Prostate gland (tissue), 2 donors: ENCODE data around the gene CCR7. TPM values are rescaled to one million over a fixed set of nuclear protein-coding genes. Genes with fewer than 3 reads are reported as not detected.

Source experiments
- DNase-seq: peaks from one replicate; pipeline ENCODE4 v3.0.0-alpha.2; 2019; ENCODE audit warnings: low spot score
- H3K27ac ChIP-seq, 2 donors: fragments of 200-600 bp; sonication (generic); 2 replicates each; pipeline ENCODE4 v1.5.1; 2017 to 2019
- H3K27me3 ChIP-seq: fragments of 200-600 bp; sonication (generic); replicated peaks from 2 replicates; pipeline ENCODE4 v1.5.1; 2019; ENCODE audit not compliant: insufficient read depth
- H3K36me3 ChIP-seq, 2 donors: fragments of 200-600 bp; sonication (generic); 1 replicate in 1 of 2; 2 replicates in 1 of 2; pipeline versions ENCODE4 v1.5.1 to v1.8.1; 2017 to 2019
- H3K4me1 ChIP-seq: fragments of 200-600 bp; sonication (generic); replicated peaks from 2 replicates; pipeline ENCODE4 v1.5.1; 2019
- H3K4me3 ChIP-seq, 2 donors: fragments of 200-600 bp; sonication (generic); 2 replicates each; pipeline ENCODE4 v1.5.1; 2017 to 2019
- H3K9me3 ChIP-seq: fragments of 200-600 bp; sonication (generic); 2 replicates; pipeline ENCODE4 v1.5.1; 2017
- POLR2A ChIP-seq: fragments of 450-650 bp; IDR thresholded peaks from one replicate; pipeline ENCODE4 v1.6.1; 2016; ENCODE audit warnings: antibody characterized with exemption, mild to moderate bottlenecking
- POLR2AphosphoS5 ChIP-seq: sonication (generic); formaldehyde crosslinking; IDR thresholded peaks from one replicate; pipeline ENCODE4 v1.6.1; 2017; ENCODE audit warnings: antibody characterized with exemption
- WGBS: methylation state at CpG from one replicate; pipeline ENCODE4 v1.1.5; 2018; 5-methylcytosine and 5-hydroxymethylcytosine counted together
- intact Hi-C: fragments of 100-400 bp; cut with DNase I; formaldehyde crosslinking; loops from one replicate; pipeline ENCODE4 v1.14.2; 2022
- total RNA-seq, 2 donors: library from RNA; depleted of rRNA; stranded (reverse); fragments of >200 nt; gene quantifications; one replicate each; pipeline ENCODE4 v1.1.0, GENCODE V29; 2016
- TF ChIP-seq, protein P1 (sequence below), 4 experiments: fragments of 200-600 bp in 2 of 4; fragments of 450-650 bp in 2 of 4; sonication (generic) in 2 of 4; IDR thresholded peaks; 1 replicate in 3 of 4; 2 replicates in 1 of 4; pipeline ENCODE4 v1.5.1; 2016 to 2019; ENCODE audit warnings: antibody characterized with exemption in 4 of 4, mild to moderate bottlenecking in 2 of 4, moderate library complexity in 2 of 4

CCR7 gene
- total RNA-seq, 2 donors from 2014 or later = 0.40 TPM; not detected in 1

DNA sequence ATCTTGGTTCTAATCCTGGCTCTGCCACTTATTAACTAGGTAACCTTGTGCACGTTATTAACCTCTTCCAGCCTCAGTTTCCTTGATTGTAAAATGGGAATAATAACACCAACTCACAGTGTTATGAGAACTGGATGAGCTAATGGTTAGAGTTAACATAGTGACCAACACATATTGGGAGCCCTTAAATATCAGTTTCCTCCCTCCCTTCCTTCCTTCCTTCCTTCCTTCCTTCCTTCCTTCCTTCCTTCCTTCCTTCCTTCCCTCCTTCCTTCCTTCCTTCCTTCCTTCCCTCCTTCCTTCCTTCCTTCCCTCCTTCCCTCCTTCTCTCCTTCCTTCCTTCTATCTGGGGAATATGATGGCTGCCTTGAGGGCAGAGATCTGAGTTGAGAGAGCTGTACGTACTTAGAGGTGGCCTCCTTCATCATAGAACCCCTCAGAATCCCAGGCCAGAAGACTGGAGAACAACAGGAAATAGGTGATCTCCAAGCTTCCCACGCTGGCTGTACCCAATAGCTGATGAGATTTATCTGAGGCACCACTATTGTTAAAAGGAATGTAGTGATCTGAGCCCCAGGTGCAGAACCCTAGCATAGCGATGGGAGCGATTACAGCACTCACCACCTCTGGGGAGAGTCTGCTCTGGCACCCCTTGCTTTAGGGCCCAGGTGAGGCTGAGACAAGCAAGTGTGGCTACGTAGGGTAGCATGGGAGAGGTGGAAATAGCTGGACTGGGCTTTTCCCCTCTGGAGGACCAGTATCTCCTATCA lies 26.2 kb downstream of the CCR7 start:
- DNase-seq = no peak
- intact Hi-C loops = no loop called here
- Histone ChIP-seq H3K36me3 (no peaks in the 10 kb centered on the region), H3K4me3 (no peak overlapping the region), H3K9me3 (no peaks in the 10 kb centered on the region), H3K27ac (peak overlapping the region; percentile 76 to 81), H3K4me1 (peaks cover 6% of the 10 kb centered on the region), H3K27me3 (no peaks in the 10 kb centered on the region)
- TF ChIP-seq POLR2A (no peak), POLR2AphosphoS5 (no peak)
- WGBS = 91% methylated on average over 6 of the region's 6 CpGs

DNA sequence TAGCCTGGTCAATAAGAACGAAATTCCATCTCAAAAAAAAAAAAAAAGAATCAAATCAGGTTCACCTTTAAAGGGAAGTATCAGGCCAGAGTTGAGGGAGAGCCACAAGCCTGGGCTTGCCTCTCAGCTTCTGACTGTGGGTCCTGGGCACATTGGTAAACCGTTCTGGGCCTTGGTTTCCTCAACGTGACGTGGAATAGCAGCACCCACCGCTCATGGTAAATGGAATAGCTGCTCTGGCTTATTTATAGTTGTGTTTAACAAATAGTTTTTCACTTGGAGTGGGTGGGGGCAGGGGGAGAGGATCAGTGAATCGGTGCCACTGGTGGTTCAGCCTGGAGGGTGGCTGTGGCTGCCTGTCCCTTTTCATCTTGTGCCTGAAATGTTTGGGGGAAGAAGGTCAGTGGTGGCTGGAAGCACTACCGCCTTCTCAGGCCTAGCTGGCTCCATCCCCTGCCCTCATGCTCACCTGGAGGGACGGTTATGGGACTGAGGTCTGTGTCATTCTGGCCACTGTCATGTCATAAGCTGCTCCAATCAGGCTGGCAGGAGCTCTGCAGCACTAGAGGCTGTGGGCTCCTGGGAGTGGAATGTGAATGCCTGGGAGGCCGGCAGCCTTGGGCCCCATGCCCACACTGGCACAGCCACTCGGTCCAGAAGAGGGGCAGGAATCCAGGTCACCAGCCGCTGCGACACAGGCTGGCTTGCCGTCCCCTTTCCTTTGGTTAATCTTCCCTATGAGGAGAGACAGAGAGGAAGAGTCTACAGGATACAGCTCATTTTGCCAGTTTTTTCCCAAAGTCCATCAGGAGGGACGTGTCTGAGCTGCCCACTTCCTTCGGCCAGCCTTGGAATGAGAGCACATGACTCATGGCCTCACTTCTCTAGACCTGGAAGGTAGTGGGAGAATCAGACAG lies 27.0 kb downstream of the CCR7 start:
- Histone ChIP-seq H3K27ac (peak overlapping the region; percentile 76 to 81), H3K9me3 (no peaks in the 10 kb centered on the region), H3K36me3 (no peaks in the 10 kb centered on the region), H3K27me3 (no peaks in the 10 kb centered on the region), H3K4me1 (peaks cover 10% of the 10 kb centered on the region), H3K4me3 (no peak overlapping the region)
- intact Hi-C loops = no loop called here
- TF ChIP-seq POLR2AphosphoS5 = peak; percentile 57
- TF ChIP-seq, protein P1, sequence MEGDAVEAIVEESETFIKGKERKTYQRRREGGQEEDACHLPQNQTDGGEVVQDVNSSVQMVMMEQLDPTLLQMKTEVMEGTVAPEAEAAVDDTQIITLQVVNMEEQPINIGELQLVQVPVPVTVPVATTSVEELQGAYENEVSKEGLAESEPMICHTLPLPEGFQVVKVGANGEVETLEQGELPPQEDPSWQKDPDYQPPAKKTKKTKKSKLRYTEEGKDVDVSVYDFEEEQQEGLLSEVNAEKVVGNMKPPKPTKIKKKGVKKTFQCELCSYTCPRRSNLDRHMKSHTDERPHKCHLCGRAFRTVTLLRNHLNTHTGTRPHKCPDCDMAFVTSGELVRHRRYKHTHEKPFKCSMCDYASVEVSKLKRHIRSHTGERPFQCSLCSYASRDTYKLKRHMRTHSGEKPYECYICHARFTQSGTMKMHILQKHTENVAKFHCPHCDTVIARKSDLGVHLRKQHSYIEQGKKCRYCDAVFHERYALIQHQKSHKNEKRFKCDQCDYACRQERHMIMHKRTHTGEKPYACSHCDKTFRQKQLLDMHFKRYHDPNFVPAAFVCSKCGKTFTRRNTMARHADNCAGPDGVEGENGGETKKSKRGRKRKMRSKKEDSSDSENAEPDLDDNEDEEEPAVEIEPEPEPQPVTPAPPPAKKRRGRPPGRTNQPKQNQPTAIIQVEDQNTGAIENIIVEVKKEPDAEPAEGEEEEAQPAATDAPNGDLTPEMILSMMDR (IDR thresholded peaks at IDR 0.05) = no peak
- WGBS = 36% methylated on average over 15 of the region's 15 CpGs
- peak; percentile 81 for DNase-seq

DNA sequence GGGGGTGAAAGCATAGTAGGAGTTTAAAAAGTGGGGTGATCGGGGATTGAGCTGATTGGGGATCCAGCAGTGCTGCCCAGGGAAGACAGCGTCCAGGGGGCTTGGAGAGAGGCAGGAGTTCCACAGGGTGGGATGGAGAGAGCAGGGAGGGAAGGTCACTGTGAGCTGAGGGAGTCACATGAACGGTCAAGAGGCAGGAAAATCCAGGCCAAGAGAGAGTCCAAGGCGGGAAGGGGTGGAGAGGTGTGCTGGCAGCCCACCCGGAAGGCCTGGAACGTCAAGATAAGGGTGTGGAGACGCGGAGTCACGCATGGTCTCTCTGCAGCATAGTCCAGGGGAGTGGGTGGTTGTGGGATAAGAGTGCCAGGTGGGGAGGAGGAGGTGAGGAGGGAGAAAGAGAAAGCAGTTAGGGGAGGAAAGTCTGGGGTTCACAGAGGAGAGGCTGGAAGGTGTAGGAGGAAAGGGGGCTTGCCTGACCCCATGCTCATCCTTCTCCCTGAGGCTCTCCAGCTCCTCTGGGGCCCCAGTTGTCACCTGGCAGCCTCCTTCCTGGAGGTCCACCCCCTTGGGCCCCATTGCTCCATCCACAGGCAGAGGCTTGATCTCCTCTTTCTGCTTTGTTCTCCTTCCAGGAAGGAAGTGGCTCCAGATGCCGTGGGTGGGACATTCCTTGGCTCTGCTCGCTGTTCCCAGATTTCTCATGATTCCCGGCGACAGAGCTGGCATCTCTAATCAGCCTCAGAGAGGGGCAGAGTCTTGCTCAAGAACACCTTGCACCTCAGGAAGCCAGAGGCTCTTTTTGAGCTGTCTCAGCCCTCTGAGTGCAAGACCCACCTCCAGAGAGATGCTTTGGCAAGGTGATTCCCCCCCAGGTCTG lies 28.7 kb downstream of the CCR7 start:
- no peaks in the 10 kb centered on the region for H3K27me3 ChIP-seq
- no peaks in the 10 kb centered on the region for H3K36me3 ChIP-seq
- no peak for TF ChIP-seq POLR2A
- TF ChIP-seq POLR2AphosphoS5 = peak; percentile 91
- peaks cover 10% of the 10 kb centered on the region for H3K4me1 ChIP-seq
- intact Hi-C loops = no loop called here
- 17% methylated on average over 13 of the region's 13 CpGs for WGBS
- no peaks in the 10 kb centered on the region for H3K9me3 ChIP-seq
- DNase-seq = peak; percentile 84
- H3K4me3 ChIP-seq = no peak overlapping the region
- H3K27ac ChIP-seq = peak overlapping the region; percentile 76 to 81

DNA sequence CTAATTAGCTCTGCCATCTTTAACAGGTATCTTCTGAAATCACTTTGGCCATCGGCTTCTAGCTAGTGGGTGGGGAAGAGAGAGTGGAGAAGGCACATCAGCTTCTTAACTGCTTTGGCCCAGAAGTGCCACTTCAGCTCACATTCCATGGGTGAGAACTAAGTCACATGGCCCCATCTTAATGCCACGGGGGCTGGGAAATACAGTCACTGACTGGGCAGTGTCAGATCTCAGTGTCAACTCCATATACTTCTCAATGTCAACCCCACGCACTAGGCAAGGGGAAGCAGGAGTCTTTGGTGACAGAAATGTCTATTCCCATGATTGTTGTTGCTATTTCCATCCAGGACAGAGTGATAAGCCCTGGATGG lies 29.4 kb downstream of the CCR7 start:
- H3K9me3 ChIP-seq = no peaks in the 10 kb centered on the region
- TF ChIP-seq POLR2A = no peak
- TF ChIP-seq POLR2AphosphoS5 = no peak
- TF ChIP-seq, protein P1 (IDR thresholded peaks at IDR 0.05) = no peak
- no peak overlapping the region for H3K4me3 ChIP-seq
- DNase-seq = no peak
- no peaks in the 10 kb centered on the region for H3K27me3 ChIP-seq
- 33% methylated on average over 3 of the region's 3 CpGs for whole genome bisulfite sequencing
- H3K4me1 ChIP-seq = peaks cover 10% of the 10 kb centered on the region
- no peaks in the 10 kb centered on the region for H3K36me3 ChIP-seq
- H3K27ac ChIP-seq = peak overlapping the region; percentile 76 to 81
- intact Hi-C loops = no loop called here

DNA sequence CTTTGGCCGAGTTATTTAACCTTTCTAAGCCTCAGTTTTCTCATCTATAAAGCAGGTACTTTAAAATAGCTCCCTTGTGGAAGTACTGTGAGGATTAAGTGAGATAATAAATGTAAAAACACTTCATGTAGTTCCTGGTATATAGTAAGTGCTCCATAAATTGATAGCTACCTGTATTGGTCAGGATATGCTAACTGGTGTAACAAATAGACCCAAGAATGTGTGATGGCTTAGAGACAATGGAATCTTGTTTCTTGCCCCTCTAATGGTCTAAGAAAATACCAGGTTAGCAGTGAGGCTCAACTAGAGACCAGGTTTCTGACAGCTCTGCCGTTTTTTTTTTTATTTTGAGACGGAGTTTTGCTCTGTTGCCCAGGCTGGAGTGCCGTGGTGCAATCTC lies 29.8 kb downstream of the CCR7 start:
- no peaks in the 10 kb centered on the region for H3K9me3 ChIP-seq
- WGBS = 85% methylated on average over 4 of the region's 4 CpGs

More for the DNA sequence above, 29.8 kb downstream of the CCR7 start:
- Histone ChIP-seq H3K4me1 (peaks cover 10% of the 10 kb centered on the region), H3K36me3 (no peaks in the 10 kb centered on the region), H3K4me3 (no peak overlapping the region), H3K27ac (peak overlapping the region; percentile 76 to 81), H3K27me3 (no peaks in the 10 kb centered on the region)
- DNase-seq = no peak
- TF ChIP-seq, protein P1 (IDR thresholded peaks at IDR 0.05) = no peak
- no peak for TF ChIP-seq POLR2A
- TF ChIP-seq POLR2AphosphoS5 = no peak
- intact Hi-C loops = no loop called here
